Measurements from ENCODE around the gene METTL17. TPM values are rescaled to one million over a fixed set of nuclear protein-coding genes. Genes with fewer than 3 reads are reported as not detected.

The METTL17 gene
- total and polyA plus RNA-seq, 2 donors (not counting 3 experiments of a cell fraction or from before 2014, with no cell fraction given), result 60.6 to 90.6 TPM

GRCh38 chr14:21018286-21018685, 28.5 kb downstream of the METTL17 start:
- TF ChIP-seq FOS (IDR thresholded peaks at IDR 0.05; ENCODE audit: borderline replicate concordance, insufficient read depth, low read length) (no peak), GATA2 (IDR thresholded peaks at IDR 0.05; ENCODE audit: insufficient read depth, insufficient read length, low read depth, low read length) (no peak), JUN (IDR thresholded peaks at IDR 0.05; ENCODE audit: borderline replicate concordance, insufficient read depth, insufficient read length, low read depth) (no peak), EZH2 (IDR thresholded peaks at IDR 0.05; ENCODE audit: borderline replicate concordance, low read depth, low read length, severe bottlenecking) (no peak), POLR2AphosphoS5 (IDR thresholded peaks at IDR 0.05; ENCODE audit: insufficient read depth, low read depth, low read length) (no peak), MYC (IDR thresholded peaks at IDR 0.05; ENCODE audit: low read depth, low read length) (no peak), MAX (IDR thresholded peaks at IDR 0.05; ENCODE audit: insufficient read depth, insufficient read length) (no peak), CTCF (IDR thresholded peaks at IDR 0.05; ENCODE audit: extremely low read depth in 1 of 2, insufficient read depth in 1 of 2, low read depth in 1 of 2, low read length in 2 of 2) (no peak), POLR2A (IDR thresholded peaks at IDR 0.05; ENCODE audit: low read depth, low read length) (no peak)
- H3K36me3 ChIP-seq (ENCODE audit: control insufficient read depth in 2 of 2, extremely low read depth in 1 of 2, insufficient read depth in 2 of 2, low read length in 2 of 2), result no peaks in the 10 kb centered on the region
- no peak for DNase-seq (ENCODE audit: low read depth, low spot score)
- dilution Hi-C loops (cut with MboI; ENCODE audit: extremely low pct_ligation_motif_present, low sequenced_read_pairs) (no loop called here), intact Hi-C loops (cut with micrococcal nuclease) (no loop called here)
- H3K4me3 ChIP-seq (replicated peaks in 1 of 3; ENCODE audit: insufficient read depth in 1 of 3, low read depth in 1 of 3, low read length in 3 of 3), result no peak overlapping the region
- no peak overlapping the region for H3K27ac ChIP-seq (ENCODE audit: insufficient read depth, low read depth, low read length)
- no peaks in the 10 kb centered on the region for H3K4me1 ChIP-seq (ENCODE audit: control insufficient read depth, extremely low read depth, insufficient read depth, low read length)
- H3K27me3 ChIP-seq (ENCODE audit: control insufficient read depth in 2 of 2, insufficient read depth in 2 of 2, low read length in 2 of 2), result peaks cover 24 to 27% of the 10 kb centered on the region in 2 experiments
- H3K9me3 ChIP-seq (replicated peaks; ENCODE audit: control insufficient read depth, insufficient read depth, low read length), result no peaks in the 10 kb centered on the region
- no TSS peak for BruUV-seq (replicated peaks)
- FAIRE-seq, result no peak
- H3K9ac ChIP-seq (replicated peaks; ENCODE audit: extremely low read depth, insufficient read depth, low read length), result no peak overlapping the region
- H4K20me1 ChIP-seq (replicated peaks; ENCODE audit: control insufficient read depth, extremely low read depth, insufficient read depth, low read length), result no peaks in the 10 kb centered on the region
- H3K79me2 ChIP-seq (ENCODE audit: control insufficient read depth, insufficient read depth, low read length), result no peaks in the 10 kb centered on the region
- H3K4me2 ChIP-seq (ENCODE audit: insufficient read depth, low read length), result no peak overlapping the region
- CTCF ChIA-PET, result interaction anchor here (1.4 to 7.4 kb wide), 3 partner anchors 13 to 86 kb away, joined by 6 to 214 read pairs (median 9); partner anchors contain the start of gene RNASE7
- POLR2A ChIA-PET, result no interaction called here
- no peaks in the 10 kb centered on the region for H3K9me1 ChIP-seq (replicated peaks; ENCODE audit: control insufficient read depth, extremely low read depth, insufficient read depth, low read length)
- no peak overlapping the region for H2AFZ ChIP-seq (ENCODE audit: low read depth, low read length)

Measured in endothelial cell of umbilical vein (primary cell).